Measurements from ENCODE around the gene NXF1. TPM values are rescaled to one million over a fixed set of nuclear protein-coding genes. Genes with fewer than 3 reads are reported as not detected.

NXF1 gene
- total and polyA plus RNA-seq, 2 of the 13 experiments (the other 11 are each of a cell fraction or from before 2014, with no cell fraction given): 30.4 to 30.9 TPM

DNA sequence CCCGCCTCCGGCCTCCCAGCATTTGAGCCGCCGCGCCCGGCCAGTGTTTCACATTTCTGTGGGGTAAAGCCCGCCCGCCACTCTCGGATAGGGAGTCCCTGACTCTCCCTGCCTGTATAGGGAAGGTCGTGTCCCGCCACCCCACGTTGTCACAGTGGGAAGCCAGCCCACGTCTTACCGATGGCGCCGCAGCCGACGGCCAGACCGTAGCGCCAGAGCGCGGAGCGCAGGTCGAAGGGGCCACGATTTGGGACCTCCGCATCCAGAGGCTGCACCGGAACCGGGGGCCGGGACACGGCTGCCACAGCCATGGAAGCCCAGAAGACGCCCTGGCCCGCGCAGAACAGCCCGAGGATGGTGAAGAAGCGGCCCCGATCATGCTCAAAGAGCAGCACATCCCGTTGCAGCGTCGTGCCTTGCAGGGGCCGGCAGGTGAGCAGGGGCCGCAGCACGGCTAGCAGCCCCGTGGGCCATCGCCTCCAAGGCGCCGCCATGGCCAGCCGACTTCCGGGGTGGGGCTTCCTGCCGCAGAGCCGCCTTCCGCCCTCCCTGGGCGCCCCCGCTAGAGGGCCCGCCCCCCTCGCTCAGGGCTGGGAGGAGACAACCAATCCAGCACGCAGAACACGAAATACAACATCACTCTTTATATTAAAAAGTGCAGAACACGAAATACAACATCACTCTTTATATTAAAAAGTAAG is 13.6 kb downstream of the NXF1 start, which contains the start of gene TMEM223 (continued):
- TF ChIP-seq ZNF496 (CRISPR knock-in tag; IDR thresholded peaks at IDR 0.05; ENCODE audit: insufficient replicate concordance): no peak
- TF ChIP-seq, protein P1, sequence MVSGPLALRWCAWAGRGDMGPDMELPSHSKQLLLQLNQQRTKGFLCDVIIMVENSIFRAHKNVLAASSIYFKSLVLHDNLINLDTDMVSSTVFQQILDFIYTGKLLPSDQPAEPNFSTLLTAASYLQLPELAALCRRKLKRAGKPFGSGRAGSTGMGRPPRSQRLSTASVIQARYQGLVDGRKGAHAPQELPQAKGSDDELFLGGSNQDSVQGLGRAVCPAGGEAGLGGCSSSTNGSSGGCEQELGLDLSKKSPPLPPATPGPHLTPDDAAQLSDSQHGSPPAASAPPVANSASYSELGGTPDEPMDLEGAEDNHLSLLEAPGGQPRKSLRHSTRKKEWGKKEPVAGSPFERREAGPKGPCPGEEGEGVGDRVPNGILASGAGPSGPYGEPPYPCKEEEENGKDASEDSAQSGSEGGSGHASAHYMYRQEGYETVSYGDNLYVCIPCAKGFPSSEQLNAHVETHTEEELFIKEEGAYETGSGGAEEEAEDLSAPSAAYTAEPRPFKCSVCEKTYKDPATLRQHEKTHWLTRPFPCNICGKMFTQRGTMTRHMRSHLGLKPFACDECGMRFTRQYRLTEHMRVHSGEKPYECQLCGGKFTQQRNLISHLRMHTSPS (CRISPR knock-in tag; IDR thresholded peaks at IDR 0.05; ENCODE audit: low read depth): no peak; the same call in 1 of the 2 replicates
- TF ChIP-seq ZNF780A (CRISPR knock-in tag; IDR thresholded peaks at IDR 0.05): no peak
- no peak for TF ChIP-seq KLF9 (CRISPR knock-in tag; IDR thresholded peaks at IDR 0.05; ENCODE audit: low read depth)
- TF ChIP-seq, protein P2, sequence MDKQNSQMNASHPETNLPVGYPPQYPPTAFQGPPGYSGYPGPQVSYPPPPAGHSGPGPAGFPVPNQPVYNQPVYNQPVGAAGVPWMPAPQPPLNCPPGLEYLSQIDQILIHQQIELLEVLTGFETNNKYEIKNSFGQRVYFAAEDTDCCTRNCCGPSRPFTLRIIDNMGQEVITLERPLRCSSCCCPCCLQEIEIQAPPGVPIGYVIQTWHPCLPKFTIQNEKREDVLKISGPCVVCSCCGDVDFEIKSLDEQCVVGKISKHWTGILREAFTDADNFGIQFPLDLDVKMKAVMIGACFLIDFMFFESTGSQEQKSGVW (CRISPR knock-in tag; IDR thresholded peaks at IDR 0.05; ENCODE audit: borderline replicate concordance): no peak
- TF ChIP-seq ZNF20 (CRISPR knock-in tag; IDR thresholded peaks at IDR 0.05): no peak
- TF ChIP-seq, protein P3, sequence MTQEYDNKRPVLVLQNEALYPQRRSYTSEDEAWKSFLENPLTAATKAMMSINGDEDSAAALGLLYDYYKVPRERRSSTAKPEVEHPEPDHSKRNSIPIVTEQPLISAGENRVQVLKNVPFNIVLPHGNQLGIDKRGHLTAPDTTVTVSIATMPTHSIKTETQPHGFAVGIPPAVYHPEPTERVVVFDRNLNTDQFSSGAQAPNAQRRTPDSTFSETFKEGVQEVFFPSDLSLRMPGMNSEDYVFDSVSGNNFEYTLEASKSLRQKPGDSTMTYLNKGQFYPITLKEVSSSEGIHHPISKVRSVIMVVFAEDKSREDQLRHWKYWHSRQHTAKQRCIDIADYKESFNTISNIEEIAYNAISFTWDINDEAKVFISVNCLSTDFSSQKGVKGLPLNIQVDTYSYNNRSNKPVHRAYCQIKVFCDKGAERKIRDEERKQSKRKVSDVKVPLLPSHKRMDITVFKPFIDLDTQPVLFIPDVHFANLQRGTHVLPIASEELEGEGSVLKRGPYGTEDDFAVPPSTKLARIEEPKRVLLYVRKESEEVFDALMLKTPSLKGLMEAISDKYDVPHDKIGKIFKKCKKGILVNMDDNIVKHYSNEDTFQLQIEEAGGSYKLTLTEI (CRISPR knock-in tag; conservative IDR thresholded peaks at IDR 0.05): no peak
- TF ChIP-seq ZFP41 (CRISPR knock-in tag; IDR thresholded peaks at IDR 0.05; ENCODE audit: borderline replicate concordance): peak; percentile 38; the same call in 1 of the 2 replicates
- no peak; the same call in 1 of the 2 replicates for TF ChIP-seq ZMYM3 (CRISPR knock-in tag; IDR thresholded peaks at IDR 0.05)
- peak; percentile 57 for TF ChIP-seq MED8 (CRISPR knock-in tag; IDR thresholded peaks at IDR 0.05; ENCODE audit: insufficient replicate concordance)
- TF ChIP-seq PCBP2 (optimal IDR thresholded peaks at IDR 0.05; ENCODE audit: low read depth, low read length, poor library complexity, severe bottlenecking): no peak
- TF ChIP-seq ZNF143 (CRISPR knock-in tag; IDR thresholded peaks at IDR 0.05): no peak
- TF ChIP-seq, protein P4, sequence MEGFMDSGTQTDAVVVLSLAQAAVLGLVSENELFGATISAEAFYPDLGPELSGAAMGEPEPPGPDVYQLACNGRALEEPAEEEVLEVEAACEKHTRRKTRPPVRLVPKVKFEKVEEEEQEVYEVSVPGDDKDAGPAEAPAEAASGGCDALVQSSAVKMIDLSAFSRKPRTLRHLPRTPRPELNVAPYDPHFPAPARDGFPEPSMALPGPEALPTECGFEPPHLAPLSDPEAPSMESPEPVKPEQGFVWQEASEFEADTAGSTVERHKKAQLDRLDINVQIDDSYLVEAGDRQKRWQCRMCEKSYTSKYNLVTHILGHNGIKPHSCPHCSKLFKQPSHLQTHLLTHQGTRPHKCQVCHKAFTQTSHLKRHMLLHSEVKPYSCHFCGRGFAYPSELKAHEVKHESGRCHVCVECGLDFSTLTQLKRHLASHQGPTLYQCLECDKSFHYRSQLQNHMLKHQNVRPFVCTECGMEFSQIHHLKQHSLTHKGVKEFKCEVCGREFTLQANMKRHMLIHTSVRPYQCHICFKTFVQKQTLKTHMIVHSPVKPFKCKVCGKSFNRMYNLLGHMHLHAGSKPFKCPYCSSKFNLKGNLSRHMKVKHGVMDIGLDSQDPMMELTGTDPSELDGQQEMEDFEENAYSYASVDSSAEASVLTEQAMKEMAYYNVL (CRISPR knock-in tag; IDR thresholded peaks at IDR 0.05; ENCODE audit: borderline replicate concordance): peak; percentile 57; the same call in 1 of the 2 replicates
- no peak for TF ChIP-seq ZBTB3 (CRISPR knock-in tag; IDR thresholded peaks at IDR 0.05; ENCODE audit: borderline replicate concordance, low read depth)
- peak; percentile 78 for TF ChIP-seq MAZ (IDR thresholded peaks at IDR 0.05; ENCODE audit: borderline replicate concordance, low read depth, low read length)
- peak; percentile 67; the same call in 1 of the 2 replicates for TF ChIP-seq MAZ (CRISPR knock-in tag; IDR thresholded peaks at IDR 0.05; ENCODE audit: low read depth)
- TF ChIP-seq FOXO1 (CRISPR knock-in tag; IDR thresholded peaks at IDR 0.05): peak; percentile 45
- TF ChIP-seq ZNF337 (CRISPR knock-in tag; IDR thresholded peaks at IDR 0.05; ENCODE audit: borderline replicate concordance, low read depth): peak; percentile 83; the same call in 1 of the 2 replicates
- no peak for TF ChIP-seq NR2F2 (IDR thresholded peaks at IDR 0.05; ENCODE audit: borderline replicate concordance, low read depth)
- peak; percentile 85 for TF ChIP-seq THAP11 (CRISPR knock-in tag; IDR thresholded peaks at IDR 0.05)
